Stimulated activated naive B cell treated with anti-CD40 and anti-IgM and Interleukin-4, amounts not matched to agents 10 μg/mL and 1 μg/mL and 100 μg/mL, for 72 hours (primary cell): Measurements from ENCODE around the gene GOLGA6L6.
"Not testable (repeated sequence)": the region's sequence is repeated elsewhere in the genome, so short reads cannot be mapped to it uniquely, and the experiment has no call there.

ENCODE experiments used
- ATAC-seq, 2 donors: fragments of 150-1000 bp; cut with Tn5 transposase; replicated peaks; 2 replicates each; pipeline ENCODE4 v1.10.0; 2021; ENCODE audit warnings: moderate library complexity in 1 of 2
- DNase-seq: peaks from one replicate; pipeline ENCODE4 v3.0.0; 2021
- H3K27ac Mint-ChIP-seq: one replicate; pipeline ENCODE4 v1.8.0; 2022; ENCODE audit warnings: mild to moderate bottlenecking, mixed read lengths
- H3K27me3 Mint-ChIP-seq, 2 donors: one replicate each; pipeline ENCODE4 v1.8.0; 2022; ENCODE audit warnings: mixed read lengths in 2 of 2
- H3K36me3 Mint-ChIP-seq, 2 donors: one replicate each; pipeline ENCODE4 v1.8.0; 2022; ENCODE audit warnings: mixed read lengths in 2 of 2, mild to moderate bottlenecking in 1 of 2
- H3K4me1 Mint-ChIP-seq, 2 donors: one replicate each; pipeline ENCODE4 v1.8.0; 2022; ENCODE audit warnings: mixed read lengths in 2 of 2, mild to moderate bottlenecking in 1 of 2
- H3K4me3 Mint-ChIP-seq, 2 donors: one replicate each; pipeline ENCODE4 v1.8.0; 2022; ENCODE audit warnings: mild to moderate bottlenecking in 2 of 2, mixed read lengths in 2 of 2, moderate library complexity in 1 of 2
- H3K9me3 Mint-ChIP-seq, 2 donors: one replicate each; pipeline ENCODE4 v1.8.0; 2022; ENCODE audit warnings: mixed read lengths in 2 of 2, mild to moderate bottlenecking in 1 of 2

Gene GOLGA6L6

DNA sequence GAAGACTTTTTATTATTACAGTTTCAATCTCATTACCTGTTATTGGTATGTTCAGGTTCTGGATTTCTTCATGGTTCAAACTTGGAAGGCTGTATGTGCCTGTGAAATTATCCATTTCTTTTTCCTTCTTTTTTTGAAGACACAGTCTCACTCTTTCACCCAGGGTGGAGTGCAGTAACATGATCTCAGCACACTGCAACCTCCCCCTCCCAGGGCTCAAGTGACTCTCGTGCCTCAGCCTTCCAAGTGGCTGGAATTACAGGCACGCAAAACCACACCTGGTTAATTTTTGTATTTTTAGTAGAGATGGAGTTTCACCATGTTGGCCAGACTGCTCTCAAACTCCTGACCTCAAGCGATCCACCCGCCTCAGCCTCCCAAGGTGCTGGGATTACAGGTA lies 52.3 kb downstream of the GOLGA6L6 start:
- not testable (repeated sequence) for H3K4me1 Mint-ChIP-seq, H3K27me3 Mint-ChIP-seq, H3K27ac Mint-ChIP-seq, ATAC-seq, H3K9me3 Mint-ChIP-seq, DNase-seq, H3K4me3 Mint-ChIP-seq, H3K36me3 Mint-ChIP-seq
